Prostate gland (tissue), 2 donors: ENCODE data around the gene ZNF792.
"Not testable (repeated sequence)": the region's sequence is repeated elsewhere in the genome, so short reads cannot be mapped to it uniquely, and the experiment has no call there.

ENCODE experiments used
- POLR2A ChIP-seq: fragments of 450-650 bp; IDR thresholded peaks from one replicate; pipeline ENCODE4 v1.6.1; 2016; ENCODE audit warnings: antibody characterized with exemption, mild to moderate bottlenecking
- TF ChIP-seq, protein P1 (sequence below), 4 experiments: fragments of 200-600 bp in 2 of 4; fragments of 450-650 bp in 2 of 4; sonication (generic) in 2 of 4; IDR thresholded peaks; 1 replicate in 3 of 4; 2 replicates in 1 of 4; pipeline ENCODE4 v1.5.1; 2016 to 2019; ENCODE audit warnings: antibody characterized with exemption in 4 of 4, mild to moderate bottlenecking in 2 of 4, moderate library complexity in 2 of 4

DNA sequence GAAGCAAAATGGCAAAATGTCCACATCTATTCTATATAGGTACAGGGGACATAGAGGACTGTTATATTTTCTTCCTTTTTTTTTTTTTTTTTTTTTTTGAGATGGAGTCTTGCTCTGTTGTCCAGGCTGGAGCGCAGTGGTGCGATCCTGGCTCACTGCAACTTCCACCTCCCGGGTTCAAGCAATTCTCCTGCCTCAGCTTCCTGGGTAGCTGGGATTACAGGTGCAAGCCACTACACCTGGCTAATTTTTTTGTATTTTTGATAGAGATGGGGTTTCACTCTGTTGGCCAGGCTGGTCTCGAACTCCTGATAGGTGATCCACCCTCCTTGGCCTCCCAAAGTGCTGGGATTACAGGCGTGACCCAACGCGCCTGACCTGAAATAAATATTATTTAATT lies 34.2 kb upstream of the ZNF792 start:
- TF ChIP-seq, protein P1, sequence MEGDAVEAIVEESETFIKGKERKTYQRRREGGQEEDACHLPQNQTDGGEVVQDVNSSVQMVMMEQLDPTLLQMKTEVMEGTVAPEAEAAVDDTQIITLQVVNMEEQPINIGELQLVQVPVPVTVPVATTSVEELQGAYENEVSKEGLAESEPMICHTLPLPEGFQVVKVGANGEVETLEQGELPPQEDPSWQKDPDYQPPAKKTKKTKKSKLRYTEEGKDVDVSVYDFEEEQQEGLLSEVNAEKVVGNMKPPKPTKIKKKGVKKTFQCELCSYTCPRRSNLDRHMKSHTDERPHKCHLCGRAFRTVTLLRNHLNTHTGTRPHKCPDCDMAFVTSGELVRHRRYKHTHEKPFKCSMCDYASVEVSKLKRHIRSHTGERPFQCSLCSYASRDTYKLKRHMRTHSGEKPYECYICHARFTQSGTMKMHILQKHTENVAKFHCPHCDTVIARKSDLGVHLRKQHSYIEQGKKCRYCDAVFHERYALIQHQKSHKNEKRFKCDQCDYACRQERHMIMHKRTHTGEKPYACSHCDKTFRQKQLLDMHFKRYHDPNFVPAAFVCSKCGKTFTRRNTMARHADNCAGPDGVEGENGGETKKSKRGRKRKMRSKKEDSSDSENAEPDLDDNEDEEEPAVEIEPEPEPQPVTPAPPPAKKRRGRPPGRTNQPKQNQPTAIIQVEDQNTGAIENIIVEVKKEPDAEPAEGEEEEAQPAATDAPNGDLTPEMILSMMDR (IDR thresholded peaks at IDR 0.05): not testable (repeated sequence)
- TF ChIP-seq POLR2A: not testable (repeated sequence)
